ENCODE data around the gene ST3GAL2. TPM values are rescaled to one million over a fixed set of nuclear protein-coding genes. Genes with fewer than 3 reads are reported as not detected.
A peak's percentile ranks its signal among the peaks of the same experiment; 100 is the strongest.

Gene ST3GAL2
- total and polyA plus RNA-seq, 2 donors (not counting 1 experiment from before 2014, with no cell fraction given): 18.2 to 71.3 TPM

DNA sequence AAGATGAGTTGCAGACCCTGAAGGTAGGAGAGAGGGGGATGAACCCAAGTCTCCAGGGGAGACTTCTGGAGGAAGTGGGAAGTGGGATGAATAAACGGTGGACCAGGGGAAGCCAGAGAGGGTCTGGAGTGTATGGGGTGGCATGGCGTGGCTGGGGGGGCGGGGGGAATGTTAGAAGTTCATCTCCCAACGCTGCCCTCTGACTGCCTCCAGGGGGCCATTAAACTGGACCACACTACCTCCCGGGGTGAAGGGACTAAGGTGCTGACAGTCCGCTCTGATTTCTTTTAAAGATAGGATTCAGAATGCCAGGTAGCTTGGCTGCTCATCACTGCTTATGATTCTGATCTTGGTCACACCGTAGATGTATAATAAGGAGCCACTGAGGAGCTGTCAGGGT is 21.2 kb downstream of the ST3GAL2 start:
- Histone ChIP-seq H3K27me3 (replicated peaks in 1 of 4; ENCODE audit: control extremely low read depth in 1 of 4, control insufficient read depth in 3 of 4, insufficient read depth in 4 of 4, low read length in 3 of 4) (no peaks in the 10 kb centered on the region), H3K27ac (ENCODE audit: low read length in 2 of 2) (peak overlapping the region in 1 of 2 donors; percentile 54), H3K9ac (ENCODE audit: low read length) (no peak overlapping the region), H3K4me3 (ENCODE audit: control extremely low read depth in 1 of 5, extremely low read depth in 1 of 5, insufficient read depth in 1 of 5, low read depth in 2 of 5, low read length in 4 of 5) (no peak overlapping the region), H3K4me2 (replicated peaks; ENCODE audit: low read depth, low read length, poor library complexity, severe bottlenecking) (peak overlapping the region; percentile 53), H3K4me1 (ENCODE audit: control insufficient read depth in 2 of 2, insufficient read depth in 2 of 2, low read length in 2 of 2) (peaks cover 40 to 44% of the 10 kb centered on the region in 2 donors), H2AFZ (ENCODE audit: insufficient read depth, low read depth, low read length, poor library complexity, severe bottlenecking) (no peak overlapping the region), H3K9me3 (ENCODE audit: control extremely low read depth in 1 of 3, control insufficient read depth in 2 of 3, insufficient read depth in 1 of 3, low read length in 2 of 3) (no peaks in the 10 kb centered on the region), H4K20me1 (ENCODE audit: control insufficient read depth, insufficient read depth, low read length, poor library complexity, severe bottlenecking) (peaks cover 65% of the 10 kb centered on the region), H3K79me2 (ENCODE audit: control insufficient read depth, insufficient read depth, low read length) (peaks cover 87% of the 10 kb centered on the region), H3K36me3 (replicated peaks in 1 of 2; ENCODE audit: control extremely low read depth in 1 of 2, control insufficient read depth in 1 of 2, extremely low read depth in 1 of 2, insufficient read depth in 2 of 2, low read length in 1 of 2) (no peaks in the 10 kb centered on the region)
- intact Hi-C loops (cut with micrococcal nuclease): loop anchor here (1.0 to 2.0 kb wide), 2 partner anchors 13 to 21 kb away; partner anchors contain the start of gene ST3GAL2
- no peak for TF ChIP-seq EZH2 (IDR thresholded peaks at IDR 0.05; ENCODE audit: borderline replicate concordance, insufficient read depth, low read depth, low read length, poor library complexity, severe bottlenecking)
- TF ChIP-seq, protein P1, sequence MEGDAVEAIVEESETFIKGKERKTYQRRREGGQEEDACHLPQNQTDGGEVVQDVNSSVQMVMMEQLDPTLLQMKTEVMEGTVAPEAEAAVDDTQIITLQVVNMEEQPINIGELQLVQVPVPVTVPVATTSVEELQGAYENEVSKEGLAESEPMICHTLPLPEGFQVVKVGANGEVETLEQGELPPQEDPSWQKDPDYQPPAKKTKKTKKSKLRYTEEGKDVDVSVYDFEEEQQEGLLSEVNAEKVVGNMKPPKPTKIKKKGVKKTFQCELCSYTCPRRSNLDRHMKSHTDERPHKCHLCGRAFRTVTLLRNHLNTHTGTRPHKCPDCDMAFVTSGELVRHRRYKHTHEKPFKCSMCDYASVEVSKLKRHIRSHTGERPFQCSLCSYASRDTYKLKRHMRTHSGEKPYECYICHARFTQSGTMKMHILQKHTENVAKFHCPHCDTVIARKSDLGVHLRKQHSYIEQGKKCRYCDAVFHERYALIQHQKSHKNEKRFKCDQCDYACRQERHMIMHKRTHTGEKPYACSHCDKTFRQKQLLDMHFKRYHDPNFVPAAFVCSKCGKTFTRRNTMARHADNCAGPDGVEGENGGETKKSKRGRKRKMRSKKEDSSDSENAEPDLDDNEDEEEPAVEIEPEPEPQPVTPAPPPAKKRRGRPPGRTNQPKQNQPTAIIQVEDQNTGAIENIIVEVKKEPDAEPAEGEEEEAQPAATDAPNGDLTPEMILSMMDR (IDR thresholded peaks at IDR 0.05): no peak
- peaks cover 64% of the 10 kb centered on the region for H3K4me1 Mint-ChIP-seq
- no peaks in the 10 kb centered on the region for H3K9me3 Mint-ChIP-seq (ENCODE audit: insufficient read depth)
- CTCF ChIA-PET: interaction anchor here (0.7 to 1.7 kb wide), 7 partner anchors 8 to 48 kb away, joined by 3 to 8 read pairs (median 4); no protein-coding TSS in a partner anchor
- H3K27ac Mint-ChIP-seq: peak overlapping the region; percentile 71
- no peak for DNase-seq
- 77% methylated on average over 4 of the region's 7 CpGs for WGBS (ENCODE audit: insufficient coverage)
- peak overlapping the region; percentile 71 for H3K4me3 Mint-ChIP-seq
- no peaks in the 10 kb centered on the region for H3K27me3 Mint-ChIP-seq
- no peak for ATAC-seq (ENCODE audit: low read depth)
- POLR2A ChIA-PET: interaction anchor here (1.4 to 2.3 kb wide), 3 partner anchors 11 to 37 kb away, joined by 3 to 16 read pairs (median 6); no protein-coding TSS in a partner anchor

Measured in B cell (primary cell).